ENCODE measurements around the gene CCDC91.

GRCh38 chr12:28257411-28257810 is 67.2 kb downstream of the CCDC91 start:
- no peak for TF ChIP-seq CTCF (IDR thresholded peaks at IDR 0.05)
- TF ChIP-seq POLR2AphosphoS5 (IDR thresholded peaks at IDR 0.05; ENCODE audit: low read depth, low read length) = no peak
